Left forelimb (tissue), 1 donor: Measurements from ENCODE around the gene PPM1M.
"Not testable (repeated sequence)": the region's sequence is repeated elsewhere in the genome, so short reads cannot be mapped to it uniquely, and the experiment has no call there.

ENCODE experiments used
- DNase-seq: peaks from one replicate; pipeline ENCODE4 v3.0.0-alpha.2; 2018; ENCODE audit warnings: low spot score

PPM1M gene

GRCh38 chr3:52277972-52278509 is 32.5 kb downstream of the PPM1M start:
- DNase-seq = no peak

GRCh38 chr3:52278510-52279069 is 33.0 kb downstream of the PPM1M start, which contains the start of gene WDR82:
Gene WDR82, minus strand, starts transcription at chr3:52278649. Its CDS starts 288 bp downstream, at chr3:52278361.
- DNase-seq = peak; percentile 99

GRCh38 chr3:52279596-52279995 is 34.0 kb downstream of the PPM1M start:
- no peak for DNase-seq

GRCh38 chr3:52280050-52280461 is 34.5 kb downstream of the PPM1M start:
- no peak for DNase-seq

GRCh38 chr3:52281981-52282801 is 36.6 kb downstream of the PPM1M start:
- no peak for DNase-seq

- DNase-seq = no peak
These were observed 37.7 kb downstream of the PPM1M start for GRCh38 chr3:52283306-52283705.

- not testable (repeated sequence) for DNase-seq
These were observed 38.5 kb downstream of the PPM1M start for GRCh38 chr3:52284051-52284450.

DNA sequence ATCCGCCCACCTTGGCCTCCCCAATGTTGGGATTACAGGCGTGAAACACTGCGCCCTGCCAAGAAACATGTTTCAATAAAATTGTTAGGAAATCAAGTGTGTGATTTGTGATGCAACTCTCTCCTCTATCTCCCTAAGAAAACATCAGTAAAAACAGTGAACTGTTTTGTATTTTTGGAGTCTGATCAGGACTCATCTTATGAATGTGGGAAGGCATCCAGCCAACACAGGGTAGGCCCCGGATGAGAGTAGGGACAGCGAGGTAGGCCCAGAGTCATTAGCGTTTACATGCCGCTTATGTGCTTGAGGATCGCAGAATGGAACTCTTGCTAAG is 41.2 kb downstream of the PPM1M start:
- DNase-seq = no peak

DNA sequence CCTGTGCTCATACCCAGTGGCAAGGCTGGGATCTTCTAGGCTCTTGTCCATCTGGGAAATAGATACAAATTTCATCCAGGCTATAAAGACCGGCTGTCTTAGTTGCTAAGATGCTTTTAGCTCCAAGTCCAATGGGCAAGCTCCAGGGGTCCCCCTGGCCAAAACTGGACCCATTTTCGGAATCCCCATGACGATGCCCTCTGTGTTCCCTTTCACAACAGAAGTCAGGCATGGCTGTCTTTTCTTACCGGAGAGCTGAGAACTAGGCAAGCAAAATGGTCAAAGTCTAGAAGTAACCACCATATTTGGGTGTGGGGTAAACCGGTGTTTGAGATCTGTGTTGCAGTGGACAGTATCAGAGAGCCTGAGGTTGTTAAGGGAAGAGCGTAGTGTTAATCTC is 43.1 kb downstream of the PPM1M start:
- no peak for DNase-seq

- DNase-seq = no peak
These were observed 43.8 kb downstream of the PPM1M start for GRCh38 chr3:52289338-52289746.

GRCh38 chr3:52289747-52290595 is 44.4 kb downstream of the PPM1M start:
- no peak for DNase-seq

- DNase-seq = no peak
These were observed 45.3 kb downstream of the PPM1M start for GRCh38 chr3:52290596-52291507.

GRCh38 chr3:52291508-52292181 is 46.1 kb downstream of the PPM1M start:
- no peak for DNase-seq

GRCh38 chr3:52292247-52293065 is 46.9 kb downstream of the PPM1M start:
- no peak for DNase-seq

DNA sequence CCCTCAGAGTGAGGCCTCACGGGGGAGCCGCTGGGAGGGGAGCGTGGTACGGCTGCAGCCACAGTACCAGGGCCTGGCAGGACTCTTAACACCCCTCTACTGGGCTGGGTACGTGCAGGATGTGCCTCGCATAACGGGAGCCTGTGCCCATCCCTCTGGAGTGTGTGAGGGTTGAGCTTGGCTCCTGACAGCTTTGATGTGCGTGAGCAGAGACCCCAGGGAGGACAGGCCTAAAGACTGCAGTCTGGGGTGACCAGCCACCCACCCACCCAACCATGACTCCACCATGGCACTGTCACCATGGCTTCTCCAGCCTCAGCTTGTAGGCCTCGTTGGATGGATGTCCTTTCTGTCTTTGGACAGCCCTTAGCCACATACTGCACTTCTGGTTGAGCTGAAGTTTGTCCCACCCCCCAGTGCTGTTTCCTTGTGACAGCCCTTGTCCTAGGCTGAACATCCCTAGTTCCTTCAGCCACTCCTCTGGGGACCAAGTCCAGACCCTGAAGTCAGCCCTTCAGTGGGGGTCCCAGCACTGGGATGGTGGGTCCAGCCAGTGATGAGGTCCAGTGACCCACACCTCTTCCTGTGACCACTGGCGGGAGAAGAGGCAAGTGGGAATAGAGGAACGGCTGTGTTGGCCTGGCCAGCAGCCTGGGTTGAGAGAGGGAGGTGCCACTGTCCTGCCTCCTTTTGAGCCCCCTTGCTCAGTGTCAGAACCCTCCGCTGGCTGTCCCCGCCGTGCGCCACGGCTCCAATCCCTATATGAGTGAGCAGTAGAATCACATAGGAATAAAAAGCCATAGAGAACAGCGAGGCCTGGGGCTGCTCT is 48.1 kb downstream of the PPM1M start:
- DNase-seq = no peak

- DNase-seq = no peak
These were observed 49.0 kb downstream of the PPM1M start for GRCh38 chr3:52294320-52295150.

DNA sequence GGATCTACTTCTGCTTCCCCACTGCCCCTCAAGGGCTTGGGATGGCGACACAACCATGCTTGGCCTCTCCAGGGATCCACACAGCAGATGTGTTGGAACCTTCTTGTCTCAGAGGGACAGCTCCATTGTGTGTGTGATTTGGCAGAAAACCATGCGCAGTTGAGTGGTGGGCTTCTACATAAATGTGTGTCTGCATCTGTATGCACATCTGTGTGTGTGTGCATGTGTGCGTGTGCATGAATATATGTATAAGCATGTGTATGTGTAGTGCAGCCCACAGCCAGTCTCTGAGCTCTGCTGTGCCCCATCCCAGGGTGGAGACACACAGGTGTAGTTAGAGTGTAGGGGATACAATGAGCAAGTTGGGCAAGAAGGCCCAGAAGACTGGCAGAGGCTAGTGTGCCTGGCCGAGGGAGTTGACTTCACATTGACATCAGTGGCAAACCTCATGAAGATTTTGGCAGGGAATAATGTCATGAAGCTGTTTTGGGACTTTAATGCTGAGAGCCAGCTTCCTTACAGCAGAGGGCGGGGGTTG is 50.2 kb downstream of the PPM1M start:
- no peak for DNase-seq
